ENCODE results near the gene B4GALT1. TPM values are rescaled to one million over a fixed set of nuclear protein-coding genes. Genes with fewer than 3 reads are reported as not detected.
"Not testable (repeated sequence)": the region's sequence is repeated elsewhere in the genome, so short reads cannot be mapped to it uniquely, and the experiment has no call there.

Gene B4GALT1
- total RNA-seq, 2 donors from 2014 or later = 72.2 to 91.9 TPM

- Mint-ChIP-seq H3K36me3 (ENCODE audit: insufficient read depth in 2 of 2) (peaks cover 5 to 8% of the 10 kb centered on the region in 2 donors), H3K27me3 (ENCODE audit: low read depth) (no peaks in the 10 kb centered on the region), H3K4me1 (ENCODE audit: low read depth) (peaks cover 87% of the 10 kb centered on the region), H3K27ac (peak overlapping the region; percentile 61), H3K9me3 (no peaks in the 10 kb centered on the region), H3K4me3 (peak overlapping the region; percentile 87 to 96)
- ATAC-seq (replicated peaks in 1 of 2) (no peak), DNase-seq (no peak)
Measured at GRCh38 chr9:33163433-33164137, 3.6 kb downstream of the B4GALT1 start.

- Mint-ChIP-seq H3K9me3 (no peaks in the 10 kb centered on the region), H3K4me1 (ENCODE audit: low read depth) (peaks cover 87% of the 10 kb centered on the region), H3K27ac (peak overlapping the region; percentile 20), H3K27me3 (ENCODE audit: low read depth) (no peaks in the 10 kb centered on the region), H3K4me3 (peak overlapping the region; percentile 87 to 96), H3K36me3 (ENCODE audit: insufficient read depth in 2 of 2) (peaks cover 5 to 8% of the 10 kb centered on the region in 2 donors)
- ATAC-seq (replicated peaks in 1 of 2) = no peak
- DNase-seq = no peak
Measured at GRCh38 chr9:33162721-33163311, 4.3 kb downstream of the B4GALT1 start.

- Mint-ChIP-seq H3K9me3 (no peaks in the 10 kb centered on the region), H3K4me3 (peak overlapping the region; percentile 84 to 87), H3K27ac (peak overlapping the region; percentile 99), H3K4me1 (ENCODE audit: low read depth) (peaks cover 91% of the 10 kb centered on the region), H3K36me3 (ENCODE audit: insufficient read depth in 2 of 2) (peaks cover 4 to 8% of the 10 kb centered on the region in 2 donors), H3K27me3 (ENCODE audit: low read depth) (no peaks in the 10 kb centered on the region)
- ATAC-seq (replicated peaks in 1 of 2) = no peak
- no peak for DNase-seq
Measured at GRCh38 chr9:33161589-33162132, 5.5 kb downstream of the B4GALT1 start.

GRCh38 chr9:33161011-33161588, 6.0 kb downstream of the B4GALT1 start:
- peak; percentile 47 to 54 for ATAC-seq (replicated peaks in 1 of 2)
- Mint-ChIP-seq H3K4me3 (peak overlapping the region; percentile 84 to 87), H3K4me1 (ENCODE audit: low read depth) (peaks cover 95% of the 10 kb centered on the region), H3K36me3 (ENCODE audit: insufficient read depth in 2 of 2) (peaks cover 4 to 8% of the 10 kb centered on the region in 2 donors), H3K27me3 (ENCODE audit: low read depth) (no peaks in the 10 kb centered on the region), H3K9me3 (no peaks in the 10 kb centered on the region), H3K27ac (peak overlapping the region; percentile 99)
- DNase-seq = peak; percentile 57 to 61

- DNase-seq; ATAC-seq (replicated peaks in 1 of 2); H3K36me3 Mint-ChIP-seq (ENCODE audit: insufficient read depth in 2 of 2); H3K27me3 Mint-ChIP-seq (ENCODE audit: low read depth); H3K9me3 Mint-ChIP-seq: not testable (repeated sequence)
- peak overlapping the region; percentile 99 for H3K27ac Mint-ChIP-seq
- peaks cover 96% of the 10 kb centered on the region for H3K4me1 Mint-ChIP-seq (ENCODE audit: low read depth)
- H3K4me3 Mint-ChIP-seq = peak overlapping the region; percentile 84 to 87
Measured at GRCh38 chr9:33160446-33160845, 6.7 kb downstream of the B4GALT1 start.

- H3K27me3 Mint-ChIP-seq (ENCODE audit: low read depth) = no peaks in the 10 kb centered on the region
- peaks cover 96% of the 10 kb centered on the region for H3K4me1 Mint-ChIP-seq (ENCODE audit: low read depth)
- H3K36me3 Mint-ChIP-seq (ENCODE audit: insufficient read depth in 2 of 2) = peaks cover 2 to 3% of the 10 kb centered on the region in 2 donors
- peak overlapping the region; percentile 99 for H3K27ac Mint-ChIP-seq
- peak overlapping the region; percentile 84 to 87 for H3K4me3 Mint-ChIP-seq
- DNase-seq = peak; percentile 71 to 73
- no peaks in the 10 kb centered on the region for H3K9me3 Mint-ChIP-seq
- peak; percentile 74 to 78 for ATAC-seq (replicated peaks in 1 of 2)
Measured at GRCh38 chr9:33159777-33160127, 7.4 kb downstream of the B4GALT1 start.

GRCh38 chr9:33158843-33159776, 8.0 kb downstream of the B4GALT1 start:
- H3K27ac Mint-ChIP-seq = peak overlapping the region; percentile 99
- ATAC-seq (replicated peaks in 1 of 2) = peak; percentile 31 to 53

GRCh38 chr9:33157960-33158842, 8.9 kb downstream of the B4GALT1 start:
- peaks cover 96% of the 10 kb centered on the region for H3K4me1 Mint-ChIP-seq (ENCODE audit: low read depth)
- peak overlapping the region; percentile 99 for H3K27ac Mint-ChIP-seq
- peaks cover 2 to 4% of the 10 kb centered on the region in 2 donors for H3K36me3 Mint-ChIP-seq (ENCODE audit: insufficient read depth in 2 of 2)
- H3K4me3 Mint-ChIP-seq = peak overlapping the region; percentile 84 to 87
- no peak for DNase-seq
- ATAC-seq (replicated peaks in 1 of 2) = no peak
- H3K27me3 Mint-ChIP-seq (ENCODE audit: low read depth) = no peaks in the 10 kb centered on the region
- peaks cover 0 to 2% of the 10 kb centered on the region in 2 donors for H3K9me3 Mint-ChIP-seq

More at GRCh38 chr9:33158843-33159776, 8.0 kb downstream of the B4GALT1 start:
- peaks cover 2 to 3% of the 10 kb centered on the region in 2 donors for H3K36me3 Mint-ChIP-seq (ENCODE audit: insufficient read depth in 2 of 2)
- H3K27me3 Mint-ChIP-seq (ENCODE audit: low read depth) = no peaks in the 10 kb centered on the region
- no peaks in the 10 kb centered on the region for H3K9me3 Mint-ChIP-seq
- peak overlapping the region; percentile 84 to 87 for H3K4me3 Mint-ChIP-seq
- peaks cover 96% of the 10 kb centered on the region for H3K4me1 Mint-ChIP-seq (ENCODE audit: low read depth)
- peak; percentile 42 to 54 for DNase-seq

- no peak for DNase-seq
- Mint-ChIP-seq H3K9me3 (peaks cover 0 to 2% of the 10 kb centered on the region in 2 donors), H3K27me3 (ENCODE audit: low read depth) (no peaks in the 10 kb centered on the region), H3K27ac (peak overlapping the region; percentile 83), H3K36me3 (ENCODE audit: insufficient read depth in 2 of 2) (peaks cover 0 to 6% of the 10 kb centered on the region in 2 donors), H3K4me3 (peak overlapping the region in 1 of 2 donors; percentile 62), H3K4me1 (ENCODE audit: low read depth) (peaks cover 95% of the 10 kb centered on the region)
- ATAC-seq (replicated peaks in 1 of 2) = no peak
Measured at GRCh38 chr9:33155393-33155792, 11.7 kb downstream of the B4GALT1 start.

- Mint-ChIP-seq H3K27me3 (ENCODE audit: low read depth) (no peaks in the 10 kb centered on the region), H3K9me3 (peaks cover 0 to 2% of the 10 kb centered on the region in 2 donors), H3K4me1 (ENCODE audit: low read depth) (peaks cover 87% of the 10 kb centered on the region), H3K27ac (peak overlapping the region; percentile 70), H3K36me3 (ENCODE audit: insufficient read depth in 2 of 2) (peaks cover 0 to 6% of the 10 kb centered on the region in 2 donors), H3K4me3 (peak overlapping the region in 1 of 2 donors; percentile 45)
- DNase-seq = no peak
- ATAC-seq (replicated peaks in 1 of 2) = no peak
Measured at GRCh38 chr9:33154371-33154770, 12.8 kb downstream of the B4GALT1 start.

GRCh38 chr9:33153666-33154065, 13.5 kb downstream of the B4GALT1 start:
- H3K9me3 Mint-ChIP-seq = peaks cover 0 to 2% of the 10 kb centered on the region in 2 donors
- DNase-seq (no peak), ATAC-seq (replicated peaks in 1 of 2) (no peak)
- peaks cover 0 to 6% of the 10 kb centered on the region in 2 donors for H3K36me3 Mint-ChIP-seq (ENCODE audit: insufficient read depth in 2 of 2)
- H3K27me3 Mint-ChIP-seq (ENCODE audit: low read depth) = no peaks in the 10 kb centered on the region
- peak overlapping the region; percentile 1 to 88 for H3K4me3 Mint-ChIP-seq
- H3K4me1 Mint-ChIP-seq (ENCODE audit: low read depth) = peaks cover 80% of the 10 kb centered on the region
- H3K27ac Mint-ChIP-seq = peak overlapping the region; percentile 95

Data from activated T-cell treated with anti-CD3 and anti-CD28 coated beads, Interleukin-2, amount 50 U/mL, for 72 hours (primary cell).